Bronchial epithelial cell (primary cell): ENCODE results near the gene ASIC4. TPM values are rescaled to one million over a fixed set of nuclear protein-coding genes. Genes with fewer than 3 reads are reported as not detected.

Experiments used
- DNase-seq: peaks from one replicate; pipeline ENCODE4 v3.0.0-alpha.2; 2010; ENCODE audit warnings: low read depth
- FAIRE-seq: peaks from 2 replicates; lab custom pipeline; 2011; peaks lifted over from hg19 to GRCh38; lab: Jason Lieb, UNC
- H3K27me3 ChIP-seq: 2 replicates; pipeline ENCODE4 v1.5.1; 2011; ENCODE audit warnings: low read length; ENCODE audit not compliant: control insufficient read depth, insufficient read depth
- H3K36me3 ChIP-seq: 2 replicates; pipeline ENCODE4 v1.5.1; 2011; ENCODE audit warnings: low read length; ENCODE audit not compliant: control insufficient read depth, insufficient read depth
- H3K4me3 ChIP-seq: 2 replicates; pipeline ENCODE4 v1.5.1; 2011; ENCODE audit warnings: mild to moderate bottlenecking, low read depth, low read length, control low read depth
- CTCF ChIP-seq: IDR thresholded peaks from 2 replicates; pipeline ENCODE4 v1.5.1; 2011; ENCODE audit warnings: mild to moderate bottlenecking, moderate library complexity, low read length, control low read depth, inconsistent platforms; ENCODE audit not compliant: insufficient read depth, severe bottlenecking
- total RNA-seq: library from RNA; depleted of rRNA; stranded (reverse); fragments of >200 nt; gene quantifications from 2 replicates; pipeline ENCODE4 v1.2.1, GENCODE V29; 2014

ASIC4 gene
- total RNA-seq, 1 donor from 2014 or later = 0.53 TPM

- Histone ChIP-seq H3K36me3 (no peaks in the 10 kb centered on the region), H3K4me3 (no peak overlapping the region), H3K27me3 (peaks cover 25% of the 10 kb centered on the region)
- DNase-seq (no peak), FAIRE-seq (no peak)
- TF ChIP-seq CTCF = no peak
Measured at GRCh38 chr2:219488844-219489194, 25.5 kb upstream of the ASIC4 start.

- Histone ChIP-seq H3K27me3 (peaks cover 22% of the 10 kb centered on the region), H3K4me3 (no peak overlapping the region), H3K36me3 (no peaks in the 10 kb centered on the region)
- DNase-seq = no peak
- no peak for FAIRE-seq
- no peak for TF ChIP-seq CTCF
Measured at GRCh38 chr2:219489315-219489714, 25.0 kb upstream of the ASIC4 start.

GRCh38 chr2:219490186-219490585 is 24.1 kb upstream of the ASIC4 start:
- TF ChIP-seq CTCF = no peak
- no peak overlapping the region for H3K4me3 ChIP-seq
- FAIRE-seq (no peak), DNase-seq (no peak)
- H3K36me3 ChIP-seq = no peaks in the 10 kb centered on the region
- peaks cover 18% of the 10 kb centered on the region for H3K27me3 ChIP-seq

GRCh38 chr2:219490600-219491130 is 23.6 kb upstream of the ASIC4 start:
- TF ChIP-seq CTCF = no peak
- FAIRE-seq (no peak), DNase-seq (no peak)
- Histone ChIP-seq H3K27me3 (peaks cover 13% of the 10 kb centered on the region), H3K36me3 (no peaks in the 10 kb centered on the region), H3K4me3 (no peak overlapping the region)

- DNase-seq = no peak
Measured at GRCh38 chr2:219491278-219491963, 22.9 kb upstream of the ASIC4 start.

More at GRCh38 chr2:219491278-219491963, 22.9 kb upstream of the ASIC4 start:
- peaks cover 12% of the 10 kb centered on the region for H3K27me3 ChIP-seq
- no peak overlapping the region for H3K4me3 ChIP-seq
- no peaks in the 10 kb centered on the region for H3K36me3 ChIP-seq
- FAIRE-seq = no peak
- no peak for TF ChIP-seq CTCF
